Type B pancreatic cell (in vitro differentiated cells): ENCODE results near the gene DIP2B. TPM values are rescaled to one million over a fixed set of nuclear protein-coding genes. Genes with fewer than 3 reads are reported as not detected.

Source experiments
- DNase-seq: peaks from one replicate; pipeline ENCODE4 v3.0.0; 2021; ENCODE audit warnings: mixed read lengths; ENCODE audit not compliant: unreplicated experiment; ENCODE audit errors: extremely low spot score
- H3K27ac Mint-ChIP-seq: 2 replicates; pipeline ENCODE4 v1.8.0; 2021; ENCODE audit warnings: mild to moderate bottlenecking, mixed read lengths
- H3K27me3 Mint-ChIP-seq: 2 replicates; pipeline ENCODE4 v1.8.0; 2021; ENCODE audit warnings: mixed read lengths
- H3K36me3 Mint-ChIP-seq: 2 replicates; pipeline ENCODE4 v1.8.0; 2021; ENCODE audit warnings: mixed read lengths
- H3K4me1 Mint-ChIP-seq: one replicate; pipeline ENCODE4 v1.8.0; 2021; ENCODE audit warnings: mixed read lengths; ENCODE audit not compliant: unreplicated experiment
- H3K4me3 Mint-ChIP-seq: 2 replicates; pipeline ENCODE4 v1.8.0; 2021; ENCODE audit warnings: mild to moderate bottlenecking, mixed read lengths
- H3K9me3 Mint-ChIP-seq: 2 replicates; pipeline ENCODE4 v1.8.0; 2021; ENCODE audit warnings: mixed read lengths
- long read RNA-seq: library from polyadenylated mRNA; unstranded; transcript quantifications from one replicate; pipeline ENCODE4 v2.0.0, GENCODE V29; 2020
- total RNA-seq: library from RNA; stranded (reverse); gene quantifications from 2 replicates; pipeline ENCODE4 v1.2.1, GENCODE V29; 2021; ENCODE audit warnings: low replicate concordance
- TF ChIP-seq, protein P1 (sequence below): fragments of 200-600 bp; sonication (generic); conservative IDR thresholded peaks from 2 replicates; pipeline ENCODE4 v1.5.0; 2021; ENCODE audit warnings: antibody characterized with exemption, mild to moderate bottlenecking

The DIP2B gene, protein sequence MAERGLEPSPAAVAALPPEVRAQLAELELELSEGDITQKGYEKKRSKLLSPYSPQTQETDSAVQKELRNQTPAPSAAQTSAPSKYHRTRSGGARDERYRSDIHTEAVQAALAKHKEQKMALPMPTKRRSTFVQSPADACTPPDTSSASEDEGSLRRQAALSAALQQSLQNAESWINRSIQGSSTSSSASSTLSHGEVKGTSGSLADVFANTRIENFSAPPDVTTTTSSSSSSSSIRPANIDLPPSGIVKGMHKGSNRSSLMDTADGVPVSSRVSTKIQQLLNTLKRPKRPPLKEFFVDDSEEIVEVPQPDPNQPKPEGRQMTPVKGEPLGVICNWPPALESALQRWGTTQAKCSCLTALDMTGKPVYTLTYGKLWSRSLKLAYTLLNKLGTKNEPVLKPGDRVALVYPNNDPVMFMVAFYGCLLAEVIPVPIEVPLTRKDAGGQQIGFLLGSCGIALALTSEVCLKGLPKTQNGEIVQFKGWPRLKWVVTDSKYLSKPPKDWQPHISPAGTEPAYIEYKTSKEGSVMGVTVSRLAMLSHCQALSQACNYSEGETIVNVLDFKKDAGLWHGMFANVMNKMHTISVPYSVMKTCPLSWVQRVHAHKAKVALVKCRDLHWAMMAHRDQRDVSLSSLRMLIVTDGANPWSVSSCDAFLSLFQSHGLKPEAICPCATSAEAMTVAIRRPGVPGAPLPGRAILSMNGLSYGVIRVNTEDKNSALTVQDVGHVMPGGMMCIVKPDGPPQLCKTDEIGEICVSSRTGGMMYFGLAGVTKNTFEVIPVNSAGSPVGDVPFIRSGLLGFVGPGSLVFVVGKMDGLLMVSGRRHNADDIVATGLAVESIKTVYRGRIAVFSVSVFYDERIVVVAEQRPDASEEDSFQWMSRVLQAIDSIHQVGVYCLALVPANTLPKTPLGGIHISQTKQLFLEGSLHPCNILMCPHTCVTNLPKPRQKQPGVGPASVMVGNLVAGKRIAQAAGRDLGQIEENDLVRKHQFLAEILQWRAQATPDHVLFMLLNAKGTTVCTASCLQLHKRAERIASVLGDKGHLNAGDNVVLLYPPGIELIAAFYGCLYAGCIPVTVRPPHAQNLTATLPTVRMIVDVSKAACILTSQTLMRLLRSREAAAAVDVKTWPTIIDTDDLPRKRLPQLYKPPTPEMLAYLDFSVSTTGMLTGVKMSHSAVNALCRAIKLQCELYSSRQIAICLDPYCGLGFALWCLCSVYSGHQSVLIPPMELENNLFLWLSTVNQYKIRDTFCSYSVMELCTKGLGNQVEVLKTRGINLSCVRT (N-terminal part only)
- total RNA-seq, result 27.2 and 28.6 TPM in 2 replicates
- long read RNA-seq, partial matches to known transcripts, result 12 of 21 reads
- long read RNA-seq, other reads (novel, unspliced or antisense), result 9 of 21 reads

DNA sequence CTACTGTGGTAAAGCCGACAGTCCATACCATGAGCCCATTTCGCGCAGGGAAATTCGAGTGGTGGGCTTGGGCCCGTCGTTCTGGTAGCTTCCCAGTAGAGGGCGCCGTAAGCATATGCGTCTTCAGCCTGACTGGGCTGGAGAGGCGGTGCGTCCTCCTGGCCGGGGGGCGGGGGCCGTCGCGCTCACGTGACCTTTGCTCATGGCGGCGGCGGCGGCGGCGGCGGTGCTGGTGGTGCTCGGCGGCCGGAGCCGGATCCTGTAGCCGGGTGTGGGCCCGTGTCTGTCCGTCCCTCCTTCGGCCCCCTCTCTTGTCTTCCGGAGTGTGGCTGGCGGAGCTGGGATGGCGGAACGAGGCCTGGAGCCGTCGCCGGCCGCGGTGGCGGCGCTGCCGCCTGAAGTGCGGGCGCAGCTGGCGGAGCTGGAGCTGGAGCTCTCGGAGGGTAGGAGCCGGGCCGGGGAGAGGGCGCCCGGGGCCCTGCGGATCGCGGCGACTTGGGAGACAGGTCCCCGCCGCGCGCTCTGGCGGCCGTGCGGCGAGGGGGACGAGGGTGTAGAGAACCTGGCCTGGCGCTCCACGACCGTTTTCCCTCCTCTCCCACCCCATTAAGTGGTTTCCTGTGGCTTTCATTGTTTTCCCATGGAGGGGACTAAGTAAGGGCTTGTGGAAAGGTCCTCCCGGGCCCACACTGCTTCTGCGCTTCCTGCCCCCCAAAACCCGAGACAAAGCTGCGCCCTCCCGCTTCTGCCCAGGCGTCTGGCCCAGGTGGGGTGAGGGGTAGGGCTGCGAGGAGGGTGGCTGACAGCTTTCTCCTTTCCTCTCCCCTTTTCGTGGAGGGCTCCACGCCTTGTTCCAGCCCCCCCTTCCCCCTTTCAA lies at the start of gene DIP2B:
DIP2B (plus strand) TSS at position 188 of the 877 bp plus-strand sequence; CDS start at position 344, 156 bp downstream.
- DNase-seq, result peak; percentile 96
- Mint-ChIP-seq H3K4me3 (peak within 1 kb of the TSS; percentile 99), H3K27ac (peak within 1 kb of the TSS; percentile 89), H3K9me3 (no peaks in the 10 kb centered on the region), H3K36me3 (no peaks in the 10 kb centered on the region), H3K4me1 (peaks cover 46% of the 10 kb centered on the region), H3K27me3 (no peaks in the 10 kb centered on the region)
- TF ChIP-seq, protein P1, sequence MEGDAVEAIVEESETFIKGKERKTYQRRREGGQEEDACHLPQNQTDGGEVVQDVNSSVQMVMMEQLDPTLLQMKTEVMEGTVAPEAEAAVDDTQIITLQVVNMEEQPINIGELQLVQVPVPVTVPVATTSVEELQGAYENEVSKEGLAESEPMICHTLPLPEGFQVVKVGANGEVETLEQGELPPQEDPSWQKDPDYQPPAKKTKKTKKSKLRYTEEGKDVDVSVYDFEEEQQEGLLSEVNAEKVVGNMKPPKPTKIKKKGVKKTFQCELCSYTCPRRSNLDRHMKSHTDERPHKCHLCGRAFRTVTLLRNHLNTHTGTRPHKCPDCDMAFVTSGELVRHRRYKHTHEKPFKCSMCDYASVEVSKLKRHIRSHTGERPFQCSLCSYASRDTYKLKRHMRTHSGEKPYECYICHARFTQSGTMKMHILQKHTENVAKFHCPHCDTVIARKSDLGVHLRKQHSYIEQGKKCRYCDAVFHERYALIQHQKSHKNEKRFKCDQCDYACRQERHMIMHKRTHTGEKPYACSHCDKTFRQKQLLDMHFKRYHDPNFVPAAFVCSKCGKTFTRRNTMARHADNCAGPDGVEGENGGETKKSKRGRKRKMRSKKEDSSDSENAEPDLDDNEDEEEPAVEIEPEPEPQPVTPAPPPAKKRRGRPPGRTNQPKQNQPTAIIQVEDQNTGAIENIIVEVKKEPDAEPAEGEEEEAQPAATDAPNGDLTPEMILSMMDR, result peak; percentile 93

DNA sequence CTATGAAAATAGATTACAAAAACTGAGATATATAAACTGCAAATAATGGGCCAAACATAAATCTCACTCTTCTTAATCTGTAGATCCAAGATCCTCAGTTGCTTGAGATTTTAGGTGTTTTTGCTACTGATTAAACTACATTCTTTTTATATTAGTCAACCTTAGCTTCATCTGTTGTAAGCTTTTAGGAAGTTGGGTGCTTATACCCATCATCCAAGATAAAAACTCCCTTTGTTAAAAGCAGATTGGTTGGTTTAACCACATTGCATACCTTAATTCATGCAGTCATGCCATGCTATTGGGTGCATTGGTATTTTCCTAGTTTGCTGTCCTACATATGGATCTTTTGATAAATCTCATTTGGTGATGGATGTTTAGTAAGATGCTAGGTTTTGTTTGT lies 46.2 kb upstream of the DIP2B start:
- Mint-ChIP-seq H3K36me3 (peaks cover 27% of the 10 kb centered on the region), H3K4me3 (no peak overlapping the region), H3K27me3 (no peaks in the 10 kb centered on the region), H3K9me3 (no peaks in the 10 kb centered on the region), H3K4me1 (no peaks in the 10 kb centered on the region), H3K27ac (no peak overlapping the region)
- DNase-seq, result no peak
- TF ChIP-seq, protein P1, result no peak

DNA sequence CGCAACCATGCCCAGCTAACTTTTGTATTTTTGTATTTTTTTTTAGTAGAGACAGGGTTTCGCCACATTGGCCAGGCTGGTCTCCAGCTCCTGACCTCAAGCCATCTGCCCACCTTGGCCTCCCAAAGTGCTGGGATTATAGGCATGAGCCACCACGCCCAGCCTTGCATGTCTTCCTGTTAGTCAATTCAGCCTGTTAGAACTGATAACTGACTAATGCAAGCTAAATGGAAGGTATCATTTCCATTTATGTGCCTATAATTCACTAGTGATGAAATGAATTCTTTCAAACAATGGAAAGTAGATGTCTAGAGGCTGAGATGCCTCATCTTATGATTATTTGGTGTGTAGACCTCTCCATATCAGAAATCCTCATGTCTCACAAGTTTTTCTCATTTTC lies 37.3 kb upstream of the DIP2B start:
- no peak overlapping the region for H3K4me3 Mint-ChIP-seq

DNA sequence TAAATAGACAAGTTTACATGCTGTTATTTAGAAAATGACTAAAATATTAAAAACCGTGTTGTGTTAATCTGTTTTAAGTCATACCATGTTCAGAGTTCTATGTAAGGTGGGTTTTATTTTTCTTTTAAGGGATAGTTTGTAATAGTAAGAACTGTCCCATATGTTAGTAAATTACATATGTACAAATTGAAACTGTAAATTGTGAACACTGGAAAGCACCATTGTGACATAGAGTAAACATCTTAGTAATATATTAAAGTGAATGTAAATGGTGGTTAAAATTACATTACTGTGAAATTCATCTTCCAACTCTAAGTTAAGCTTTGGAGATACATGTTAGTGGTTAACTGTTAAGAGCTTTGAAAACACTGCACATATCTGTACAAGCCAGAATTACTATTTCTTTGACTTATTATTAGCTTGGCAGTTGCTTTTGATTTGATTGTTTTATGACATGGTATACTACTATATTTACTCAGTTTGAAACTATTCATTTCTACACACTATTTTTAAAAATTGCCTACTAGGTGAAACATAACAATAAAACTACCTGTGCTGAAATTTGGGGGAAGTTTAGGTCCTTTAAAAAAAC lies 27.4 kb upstream of the DIP2B start:
- no peak overlapping the region for H3K27ac Mint-ChIP-seq
- no peaks in the 10 kb centered on the region for H3K4me1 Mint-ChIP-seq
- H3K27me3 Mint-ChIP-seq, result no peaks in the 10 kb centered on the region
- H3K9me3 Mint-ChIP-seq, result no peaks in the 10 kb centered on the region
- peaks cover 21% of the 10 kb centered on the region for H3K36me3 Mint-ChIP-seq
- no peak for DNase-seq
- TF ChIP-seq, protein P1, result no peak
- H3K4me3 Mint-ChIP-seq, result no peak overlapping the region

More for the DNA sequence above, 37.3 kb upstream of the DIP2B start:
- DNase-seq, result no peak
- H3K27ac Mint-ChIP-seq, result no peak overlapping the region
- H3K27me3 Mint-ChIP-seq, result no peaks in the 10 kb centered on the region
- TF ChIP-seq, protein P1, result no peak
- peaks cover 53% of the 10 kb centered on the region for H3K36me3 Mint-ChIP-seq
- H3K4me1 Mint-ChIP-seq, result no peaks in the 10 kb centered on the region
- no peaks in the 10 kb centered on the region for H3K9me3 Mint-ChIP-seq
